Fibroblast of skin of right quadriceps (primary cell): ENCODE results near the gene CHST4.
"Not testable (repeated sequence)": the region's sequence is repeated elsewhere in the genome, so short reads cannot be mapped to it uniquely, and the experiment has no call there.

Experiments used
- DNase-seq: peaks from one replicate; pipeline ENCODE4 v3.0.0-alpha.2; 2013

The CHST4 gene

DNA sequence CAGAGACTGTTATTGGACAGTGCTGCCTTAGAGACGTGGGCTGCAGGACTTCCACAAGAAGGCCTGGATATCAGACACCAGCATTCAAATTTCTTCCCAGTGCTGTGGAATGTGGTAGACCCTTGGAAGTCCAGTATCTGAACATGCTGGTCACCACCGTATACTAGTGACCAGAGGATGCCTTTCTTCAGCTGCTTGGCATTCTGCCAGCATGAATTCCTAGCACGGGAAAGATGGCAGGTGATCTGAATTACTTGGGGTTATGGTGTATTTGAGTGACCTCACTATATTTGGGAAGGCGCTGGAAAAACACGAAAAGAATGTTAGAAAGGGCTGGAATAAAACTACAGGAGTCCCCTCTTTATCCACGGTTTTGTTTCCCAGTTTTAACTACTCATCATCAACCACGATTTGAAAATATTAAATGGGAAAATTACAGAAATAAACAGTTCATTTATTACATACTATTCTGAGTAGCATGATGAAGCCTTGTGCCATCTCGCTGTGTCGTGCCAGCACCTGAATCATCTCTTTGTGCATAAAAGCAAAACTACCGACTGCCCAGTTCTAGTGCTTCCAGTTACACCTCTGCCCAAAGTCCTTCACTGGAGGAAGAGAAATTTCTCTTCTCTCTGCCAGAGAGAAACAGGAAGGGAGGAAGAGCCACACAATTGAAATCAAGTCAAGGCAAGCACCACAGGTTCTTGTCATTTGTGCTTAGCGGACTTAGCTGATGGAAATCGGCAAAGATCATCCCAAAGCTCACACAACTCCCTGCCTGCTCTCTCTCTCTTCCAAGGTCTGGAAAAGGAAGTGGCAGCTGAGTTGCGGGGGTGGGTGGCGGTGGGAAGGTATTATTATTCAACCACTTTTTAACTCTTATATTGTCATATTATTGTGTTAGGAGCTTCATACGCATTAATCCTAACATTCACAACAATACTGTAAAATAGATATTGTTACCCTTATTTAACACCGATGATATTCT lies 1.4 kb upstream of the CHST4 start:
- no peak for DNase-seq

DNA sequence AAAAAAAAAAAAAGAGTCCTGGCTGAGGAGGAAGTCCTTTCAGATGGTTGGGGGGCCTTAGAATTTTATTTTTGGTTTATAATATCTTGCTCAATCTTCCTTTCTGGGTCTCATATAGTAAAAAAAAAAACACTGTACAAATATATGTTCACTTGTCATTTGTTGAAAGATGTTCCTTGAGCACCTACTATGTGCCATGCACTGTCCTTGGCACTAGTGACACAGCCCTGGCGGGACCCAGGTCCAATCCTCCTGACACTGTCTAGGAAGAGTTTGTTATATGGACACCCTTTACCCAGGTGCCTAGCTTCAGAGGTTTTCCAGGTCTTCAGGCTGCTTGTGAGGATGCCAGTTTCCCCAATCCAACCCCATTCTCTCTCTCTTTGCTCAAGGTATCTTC lies 2.0 kb downstream of the CHST4 start:
- no peak for DNase-seq

GRCh38 chr16:71528863-71529262 lies 2.6 kb downstream of the CHST4 start:
- no peak for DNase-seq

- DNase-seq, result no peak
Measured at GRCh38 chr16:71532366-71532765, 6.1 kb downstream of the CHST4 start.

- DNase-seq, result no peak
Measured at GRCh38 chr16:71536752-71537499, 10.7 kb downstream of the CHST4 start.

DNA sequence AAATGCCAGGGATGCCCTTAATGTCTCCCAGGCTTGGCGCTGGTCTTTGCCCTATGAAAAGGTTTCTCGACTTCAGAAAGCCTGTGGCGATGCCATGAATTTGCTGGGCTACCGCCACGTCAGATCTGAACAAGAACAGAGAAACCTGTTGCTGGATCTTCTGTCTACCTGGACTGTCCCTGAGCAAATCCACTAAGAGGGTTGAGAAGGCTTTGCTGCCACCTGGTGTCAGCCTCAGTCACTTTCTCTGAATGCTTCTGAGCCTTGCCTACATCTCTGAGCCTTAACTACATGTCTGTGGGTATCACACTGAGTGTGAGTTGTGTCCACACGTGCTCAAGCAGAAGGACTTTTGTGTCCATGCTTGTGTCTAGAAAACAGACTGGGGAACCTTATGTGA lies 11.4 kb downstream of the CHST4 start:
- peak; percentile 26 for DNase-seq

DNA sequence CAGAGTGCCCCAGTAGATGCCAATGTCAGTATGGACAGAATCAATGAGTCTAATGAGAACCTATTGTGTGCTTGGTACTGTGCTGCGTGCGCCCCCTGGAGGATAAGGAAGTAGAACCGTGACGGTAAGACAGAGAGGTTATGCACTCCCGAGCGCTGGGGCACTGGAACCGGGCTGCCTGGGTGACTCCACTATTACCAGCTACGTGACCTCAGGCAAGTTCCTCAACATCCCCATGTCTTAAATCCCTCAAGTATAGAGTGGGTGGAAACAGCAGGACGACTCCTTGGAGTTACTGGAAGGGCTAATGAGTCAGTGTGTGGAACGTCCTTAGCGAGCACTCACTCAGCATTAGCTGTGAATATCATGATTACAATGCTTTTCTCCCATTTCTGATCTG lies 16.2 kb downstream of the CHST4 start:
- DNase-seq, result peak; percentile 15

DNA sequence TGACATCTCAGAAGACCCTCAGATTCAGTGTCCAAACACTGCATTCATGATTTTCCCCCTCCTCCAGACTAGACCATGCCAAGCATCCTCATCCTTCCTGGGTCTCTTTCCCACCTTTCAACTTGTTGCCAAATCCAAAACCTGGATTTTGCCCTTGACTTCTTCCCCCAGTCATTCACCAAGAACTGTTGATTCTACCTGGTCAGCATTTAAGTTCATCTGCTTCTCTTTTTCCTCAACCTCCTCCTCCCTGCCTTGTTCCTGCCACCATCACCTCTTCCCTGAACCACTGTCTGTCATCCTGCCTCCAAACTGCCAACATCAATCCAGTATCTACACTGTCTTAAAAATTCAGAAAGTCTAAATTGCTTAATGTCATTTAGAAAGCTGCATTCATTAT lies 20.9 kb downstream of the CHST4 start:
- no peak for DNase-seq

- no peak for DNase-seq
Measured at GRCh38 chr16:71552698-71553503, 26.7 kb downstream of the CHST4 start.

GRCh38 chr16:71555230-71555891 lies 29.1 kb downstream of the CHST4 start:
- no peak for DNase-seq

DNA sequence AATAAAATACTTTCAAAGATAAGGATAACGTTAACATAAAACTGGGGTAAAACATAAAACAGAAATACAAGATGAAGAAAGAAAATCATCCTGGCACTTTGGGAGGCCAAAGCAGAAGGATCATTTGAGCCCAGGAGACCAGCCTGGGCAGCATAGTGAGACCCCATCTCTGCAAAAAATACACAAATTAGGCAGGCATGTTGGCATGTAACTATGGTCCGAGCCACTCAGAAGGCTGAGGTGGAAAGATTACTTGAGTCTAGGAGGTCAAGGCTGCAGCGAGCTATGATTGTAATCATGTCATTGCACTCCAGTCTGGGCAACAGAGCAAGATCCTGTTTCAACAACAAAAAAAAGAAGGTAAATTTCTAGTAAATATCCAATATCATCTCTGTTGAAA lies 31.1 kb downstream of the CHST4 start:
- no peak for DNase-seq

- no peak for DNase-seq
Measured at GRCh38 chr16:71557954-71558582, 31.8 kb downstream of the CHST4 start.

- DNase-seq, result no peak
Measured at GRCh38 chr16:71559855-71560254, 33.6 kb downstream of the CHST4 start.

- not testable (repeated sequence) for DNase-seq
Measured at GRCh38 chr16:71561886-71562285, 35.7 kb downstream of the CHST4 start.

DNA sequence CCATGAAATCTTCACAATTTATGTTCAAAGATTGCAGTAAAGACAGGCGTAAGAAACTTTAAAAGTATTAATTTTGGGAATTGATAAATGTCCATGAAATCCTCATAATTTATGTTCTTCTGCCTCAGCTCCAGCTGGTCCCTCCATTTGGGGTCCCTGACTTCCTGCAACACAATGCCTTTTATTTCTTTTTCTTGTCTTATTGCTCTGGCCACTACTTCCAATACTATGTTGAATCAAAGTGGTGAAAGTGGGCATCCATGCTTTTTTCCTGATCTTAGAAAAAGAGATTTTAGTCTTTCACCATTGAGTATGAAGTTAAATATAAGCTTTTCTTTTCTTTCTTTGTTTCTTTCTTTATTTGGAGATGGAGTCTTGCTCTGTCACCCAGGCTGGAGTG lies 36.3 kb downstream of the CHST4 start:
- no peak for DNase-seq

DNA sequence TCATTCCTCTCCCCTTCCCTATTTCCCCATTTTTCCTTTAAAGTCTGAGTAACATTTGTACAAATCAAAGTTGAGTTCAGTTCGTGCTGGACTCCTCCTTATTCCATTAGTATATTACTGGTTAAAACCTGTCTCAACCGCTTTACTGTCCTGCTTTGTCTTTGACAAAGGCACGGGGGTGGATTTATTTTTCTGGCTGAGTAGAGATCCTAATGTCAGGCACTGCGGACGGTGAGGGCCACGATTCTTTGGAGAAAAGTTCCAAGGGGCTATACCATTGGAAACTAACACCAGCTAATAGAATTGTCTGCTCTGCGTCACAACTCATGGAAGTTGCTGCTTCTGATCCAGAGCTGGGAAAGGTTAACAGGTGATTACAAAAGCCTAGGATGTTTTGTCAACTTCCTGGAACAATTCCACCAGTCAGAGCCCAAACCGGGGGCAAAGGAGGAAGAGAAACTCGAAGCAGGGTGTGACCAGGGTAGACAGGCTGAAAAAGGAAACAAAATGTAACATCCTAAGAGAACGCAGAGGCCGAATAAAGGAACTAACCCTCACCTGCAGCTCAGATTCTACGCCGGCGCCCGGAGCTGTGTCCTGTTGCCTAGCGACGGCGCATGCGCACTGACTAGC lies 38.2 kb downstream of the CHST4 start:
- no peak for DNase-seq

DNA sequence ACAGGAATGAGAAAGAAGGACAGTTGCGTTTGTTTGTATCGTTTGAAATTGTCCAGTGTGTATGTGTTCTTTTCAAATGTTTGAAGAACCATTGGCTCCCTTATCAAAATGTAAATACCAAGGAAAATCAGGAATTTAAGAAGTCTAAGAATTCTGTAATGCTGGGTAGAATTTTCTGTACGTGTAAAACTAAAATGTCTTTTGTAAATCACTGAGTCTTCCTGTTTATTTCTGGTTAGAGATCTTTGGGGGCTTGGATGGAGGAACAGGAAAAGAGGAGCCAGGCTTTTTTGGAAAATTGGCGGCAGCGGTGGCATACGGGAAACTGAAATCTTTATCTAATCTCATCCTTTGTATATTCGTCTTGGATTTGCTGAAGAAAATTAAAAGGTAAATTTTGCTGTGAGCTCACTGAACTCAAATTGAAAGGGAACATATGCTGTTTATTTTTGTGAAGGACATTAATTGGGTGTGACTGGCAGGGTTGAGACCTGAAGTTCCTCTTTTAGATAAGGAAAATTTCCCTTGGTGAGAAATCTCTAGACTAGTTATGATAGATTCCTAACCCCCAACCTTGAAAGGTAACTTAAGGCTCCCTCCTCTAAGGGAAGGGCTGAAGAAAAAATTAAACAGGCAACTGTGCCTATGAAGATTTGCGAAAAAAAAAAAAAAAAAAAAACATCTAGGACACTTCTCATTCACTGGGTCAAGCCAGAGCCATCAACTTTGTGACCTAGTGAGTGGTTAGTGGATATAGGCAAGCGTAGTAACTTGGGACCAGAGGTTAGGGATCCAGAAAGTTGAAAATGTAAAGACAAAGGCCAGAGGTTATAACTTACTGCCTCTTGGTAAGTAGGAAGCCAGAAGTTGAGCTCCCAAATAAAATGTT lies 39.8 kb downstream of the CHST4 start:
- DNase-seq, result no peak

DNA sequence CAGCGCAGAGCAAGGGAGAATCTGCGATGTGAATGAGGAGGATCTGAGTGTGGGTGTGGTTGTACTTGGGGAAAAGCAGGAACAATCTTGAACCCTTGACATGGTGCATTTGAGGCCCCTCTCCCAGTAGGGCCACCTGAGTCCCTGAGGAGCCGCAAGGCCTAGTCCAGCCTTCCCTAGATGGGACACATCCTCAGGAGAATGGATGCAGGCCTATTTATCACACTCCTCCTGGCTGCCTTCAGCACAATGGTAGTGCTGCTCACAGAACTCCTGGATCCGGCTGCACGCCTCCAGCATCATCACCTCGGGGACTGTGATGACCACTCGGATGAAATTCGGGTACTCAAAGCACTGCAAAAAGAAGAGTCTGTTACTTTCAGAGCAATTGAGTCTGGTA lies 41.7 kb downstream of the CHST4 start:
- no peak for DNase-seq

DNA sequence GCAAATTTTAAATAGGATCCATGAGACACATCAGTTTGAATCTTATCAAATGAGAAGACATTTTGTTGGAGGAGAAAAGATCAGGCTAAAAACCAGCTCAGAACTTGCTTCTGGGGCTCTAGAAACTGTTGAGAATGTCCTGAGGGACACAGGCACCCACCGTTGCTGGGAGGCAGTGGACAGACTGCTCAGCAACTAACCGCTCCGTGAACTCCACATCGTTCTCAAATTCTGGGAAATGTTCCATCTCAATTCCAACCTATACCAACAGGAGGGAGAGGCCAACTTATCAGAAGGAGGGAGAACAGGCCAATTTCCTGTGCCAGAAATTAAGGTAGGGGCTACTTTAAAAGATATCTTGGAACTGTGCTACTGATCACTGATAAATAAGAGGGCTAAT lies 42.3 kb downstream of the CHST4 start:
- DNase-seq, result no peak

- no peak for DNase-seq
Measured at GRCh38 chr16:71569621-71570020, 43.4 kb downstream of the CHST4 start.

- no peak for DNase-seq
Measured at GRCh38 chr16:71570144-71570543, 43.9 kb downstream of the CHST4 start.
